ENCODE data around the gene TXNIP.
"Not testable (repeated sequence)": the region's sequence is repeated elsewhere in the genome, so short reads cannot be mapped to it uniquely, and the experiment has no call there.

TXNIP gene

GRCh38 chr1:145996433-145997015, at the start of gene TXNIP:
Gene TXNIP (minus strand): TSS chr1:145996579. CDS start chr1:145996266, 313 bp downstream.
- peak; percentile 98 for DNase-seq

- DNase-seq: no peak
These were observed 43.4 kb upstream of the TXNIP start for GRCh38 chr1:146039844-146040194.

- DNase-seq: peak; percentile 89
These were observed 40.7 kb upstream of the TXNIP start for GRCh38 chr1:146036965-146037646.

- peak; percentile 9 for DNase-seq
These were observed 40.0 kb upstream of the TXNIP start for GRCh38 chr1:146036241-146036964.

- no peak for DNase-seq
These were observed 38.7 kb upstream of the TXNIP start for GRCh38 chr1:146035048-146035423.

GRCh38 chr1:146032631-146033219, 36.3 kb upstream of the TXNIP start:
- DNase-seq: peak; percentile 66

GRCh38 chr1:146031476-146031875, 35.1 kb upstream of the TXNIP start:
- DNase-seq: no peak

GRCh38 chr1:146029117-146029516, 32.7 kb upstream of the TXNIP start:
- no peak for DNase-seq

GRCh38 chr1:146026650-146027049, 30.3 kb upstream of the TXNIP start:
- DNase-seq: not testable (repeated sequence)

GRCh38 chr1:146025787-146026495, 29.6 kb upstream of the TXNIP start:
- DNase-seq: not testable (repeated sequence)

- DNase-seq: no peak
These were observed 26.2 kb upstream of the TXNIP start for GRCh38 chr1:146022403-146023127.

GRCh38 chr1:146021622-146022402, 25.4 kb upstream of the TXNIP start, which contains the start of gene HJV:
Gene HJV (minus strand): TSS chr1:146021735. CDS start chr1:146020231, 1,504 bp downstream.
- no peak for DNase-seq

GRCh38 chr1:146021050-146021445, 24.7 kb upstream of the TXNIP start:
- no peak for DNase-seq

- no peak for DNase-seq
These were observed 24.0 kb upstream of the TXNIP start for GRCh38 chr1:146020058-146021049.

- DNase-seq: no peak
These were observed 23.1 kb upstream of the TXNIP start for GRCh38 chr1:146019231-146020057.

GRCh38 chr1:146016891-146017290, 20.5 kb upstream of the TXNIP start:
- DNase-seq: no peak

- no peak for DNase-seq
These were observed 17.2 kb upstream of the TXNIP start for GRCh38 chr1:146013559-146013922.

- DNase-seq: peak; percentile 77
These were observed 16.6 kb upstream of the TXNIP start for GRCh38 chr1:146012703-146013558.

Measured in activated CD4-positive, alpha-beta T cell treated with anti-CD3 and anti-CD28 coated beads, Interleukin-10, Interleukin-2, amounts not matched to agents 100 ng/mL and 50 ng/mL, durations not matched to agents 16 hours and 8 hours (primary cell).